NCI-H1436 treated with DMSO at 0.1 percent for 48 hours (cell line): Measurements from ENCODE around the gene ANO3.
"Not testable (repeated sequence)": the region's sequence is repeated elsewhere in the genome, so short reads cannot be mapped to it uniquely, and the experiment has no call there.

Experiments used
- DNase-seq: peaks from one replicate; lab custom pipeline; 2025; lab: John Stamatoyannopoulos, UW

The ANO3 gene

DNA sequence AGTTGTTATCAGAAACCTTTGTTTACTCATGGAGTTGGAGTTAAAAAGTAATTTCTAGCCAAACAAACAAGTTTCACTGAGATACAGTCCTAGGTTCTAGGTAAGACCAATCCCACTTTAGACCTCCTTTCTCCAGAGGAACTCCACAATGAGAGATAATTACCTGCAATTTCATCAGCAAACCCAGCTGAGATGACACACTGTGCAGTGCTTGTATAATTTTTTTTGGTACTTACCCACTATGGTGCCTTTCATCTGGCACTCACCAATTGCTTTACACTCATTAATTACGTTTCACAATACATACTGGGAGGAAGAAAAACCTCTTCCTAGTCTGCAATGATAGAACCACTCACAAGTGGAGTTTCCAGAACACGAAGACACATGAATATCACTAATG is 242.0 kb downstream of the ANO3 start:
- DNase-seq, result no peak

DNA sequence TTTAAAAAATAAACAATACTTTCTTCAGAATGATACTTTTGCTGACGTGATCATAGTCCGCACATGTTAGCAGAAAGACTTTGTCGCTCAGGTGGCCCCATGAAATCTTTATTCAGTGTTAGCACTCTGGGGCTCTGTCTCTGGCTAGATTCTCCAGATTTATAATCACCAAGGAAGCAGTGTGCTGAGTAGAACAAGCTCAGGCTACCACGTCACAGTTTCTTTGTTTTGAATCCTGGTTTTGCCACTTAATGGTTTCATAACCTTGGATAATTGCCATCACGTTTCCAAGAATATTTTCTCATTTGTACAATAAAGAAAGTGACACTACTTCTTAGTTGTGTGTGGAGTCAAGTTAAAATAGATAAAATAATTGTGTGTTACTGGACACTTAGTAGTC is 244.0 kb downstream of the ANO3 start:
- no peak for DNase-seq

DNA sequence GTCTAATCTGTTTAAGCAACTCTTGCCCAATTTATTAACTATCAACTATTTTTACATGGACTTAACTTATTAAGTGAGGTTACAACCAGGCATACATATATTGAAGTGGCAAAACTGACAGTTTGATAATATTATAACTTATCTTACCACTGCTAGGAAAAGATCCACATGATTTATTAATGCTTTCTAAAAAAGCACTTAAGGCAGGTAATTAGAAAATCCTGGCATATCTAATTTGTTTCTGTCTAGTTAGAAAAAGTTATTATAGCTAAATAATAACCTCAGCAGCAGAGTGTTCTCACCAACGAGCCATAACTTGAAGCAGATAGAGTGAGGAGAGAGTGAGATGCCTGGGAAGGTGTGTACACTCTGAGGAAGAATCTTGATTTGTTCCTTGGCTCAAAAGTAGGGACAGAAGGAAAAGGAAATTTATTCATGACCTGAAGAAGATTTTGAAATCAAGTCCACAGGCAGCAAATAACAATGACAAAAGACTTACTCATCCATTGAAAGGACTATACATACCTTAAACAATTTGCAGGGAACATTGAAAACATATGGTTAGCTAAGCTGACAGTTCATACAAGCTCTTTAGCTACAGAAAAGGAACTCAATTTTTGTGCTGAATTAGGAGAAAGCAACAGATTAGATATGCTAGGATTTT is 247.2 kb downstream of the ANO3 start:
- no peak for DNase-seq

DNA sequence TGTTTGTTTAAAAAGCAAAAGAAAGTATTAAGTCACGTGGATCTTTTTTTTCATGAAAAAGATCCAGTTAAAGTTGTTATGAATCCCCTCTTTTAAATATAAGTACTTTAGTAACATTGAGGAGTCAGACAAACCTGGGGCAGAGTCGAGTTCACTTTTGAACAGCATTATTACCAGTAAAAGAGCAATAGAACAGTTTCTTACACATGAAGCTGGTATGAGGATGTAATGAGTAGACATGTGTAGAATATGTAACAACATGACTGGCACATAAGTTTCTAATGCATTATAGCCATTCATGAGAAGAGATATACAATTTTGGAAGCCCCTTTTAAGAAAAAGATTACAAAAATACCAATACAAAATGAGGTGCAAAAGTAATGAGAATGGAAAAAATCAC is 247.8 kb downstream of the ANO3 start:
- no peak for DNase-seq

DNA sequence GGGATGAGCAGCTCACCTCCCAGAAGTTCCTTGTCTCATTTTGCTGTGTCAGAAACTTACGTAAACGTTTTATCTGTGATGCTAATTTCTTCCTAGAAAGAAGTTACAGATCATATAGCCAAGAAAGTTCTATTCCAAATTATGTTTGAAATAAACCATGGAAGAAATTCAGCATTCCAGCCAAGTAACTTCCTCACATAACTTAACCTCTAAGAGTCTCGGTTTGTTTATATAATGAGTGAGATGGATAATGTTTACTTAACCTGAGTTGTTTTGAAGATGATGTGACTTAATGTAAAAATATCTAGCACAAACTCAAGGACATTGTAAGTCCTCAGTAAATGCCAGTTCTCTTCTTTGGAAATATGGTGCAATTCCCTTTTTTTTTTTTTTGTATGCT is 249.0 kb downstream of the ANO3 start:
- DNase-seq, result no peak

DNA sequence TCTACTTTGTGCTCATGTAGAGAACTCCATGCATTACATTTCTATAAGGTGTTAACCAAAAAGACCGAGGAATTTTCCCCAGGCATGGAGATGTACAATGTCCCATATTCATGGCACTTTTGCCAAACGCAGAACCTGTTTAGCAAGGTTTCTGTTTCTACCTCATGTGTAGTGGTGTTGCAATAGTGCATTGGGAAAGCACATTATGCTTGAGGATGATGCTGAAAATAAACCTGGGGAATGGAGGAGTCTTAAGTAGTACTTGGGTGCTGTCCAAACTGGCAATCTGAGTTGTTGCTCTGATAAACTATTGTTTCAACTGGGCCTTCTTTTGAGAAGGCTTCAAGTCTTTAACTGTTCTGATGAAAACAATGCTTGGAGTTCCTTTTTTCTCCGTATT is 251.6 kb downstream of the ANO3 start:
- DNase-seq, result no peak

DNA sequence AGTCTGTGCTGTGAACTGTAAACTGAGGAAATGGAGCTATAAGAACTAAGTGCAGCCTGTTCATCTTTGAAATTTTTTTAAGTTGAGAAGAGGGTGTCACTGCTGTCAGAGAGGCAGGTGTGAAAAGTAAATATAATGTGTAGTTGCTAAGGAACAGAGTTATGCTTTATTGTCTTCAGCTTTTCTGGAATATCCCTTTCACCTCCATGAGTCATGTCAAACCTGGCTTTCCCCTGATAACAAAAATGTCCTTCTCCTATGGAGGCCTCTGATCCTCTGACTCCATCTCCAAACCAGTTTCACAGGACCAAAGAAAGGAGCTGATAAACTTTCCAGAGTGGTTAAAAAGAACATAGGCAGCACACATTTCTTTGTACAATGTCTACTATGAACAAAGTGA is 252.9 kb downstream of the ANO3 start:
- no peak for DNase-seq

DNA sequence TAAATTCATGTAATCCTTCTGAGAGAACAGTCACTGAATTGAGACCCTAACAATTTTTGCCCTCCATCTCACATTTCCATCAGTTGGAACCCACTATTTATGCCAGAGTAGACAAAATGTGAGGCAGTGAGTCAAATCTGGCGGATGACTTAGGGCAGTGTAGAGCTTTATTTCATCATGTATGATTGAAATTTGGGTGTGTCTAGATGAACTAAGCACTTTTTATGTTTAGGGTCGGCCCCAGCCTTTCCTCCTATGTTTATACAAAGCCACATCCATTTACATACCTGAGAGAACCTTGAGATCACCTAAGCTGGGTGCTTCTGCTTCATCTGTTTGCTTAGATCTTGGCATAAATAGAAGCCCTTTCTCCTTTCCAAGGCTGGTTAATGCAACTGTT is 255.1 kb downstream of the ANO3 start:
- DNase-seq, result no peak

DNA sequence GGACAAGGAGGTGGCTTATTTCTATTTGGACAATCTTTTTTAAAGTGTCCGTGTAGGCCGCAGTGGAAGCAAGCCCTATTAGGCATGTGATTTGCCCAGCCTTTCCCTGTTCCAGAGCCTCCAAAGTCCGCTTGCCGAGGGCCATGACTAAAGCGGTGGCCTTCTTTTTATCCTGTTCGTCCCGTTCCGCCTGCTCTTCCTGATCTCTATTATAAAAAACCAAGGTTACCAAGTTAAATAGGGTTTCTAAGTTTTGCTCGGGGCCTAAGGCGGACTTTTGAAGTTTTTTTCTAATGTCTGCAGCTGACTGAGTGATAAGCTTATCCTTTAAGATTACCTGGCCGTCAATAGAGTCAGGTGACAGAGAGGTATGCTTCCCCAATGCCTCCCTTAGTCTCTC is 261.8 kb downstream of the ANO3 start:
- no peak for DNase-seq

DNA sequence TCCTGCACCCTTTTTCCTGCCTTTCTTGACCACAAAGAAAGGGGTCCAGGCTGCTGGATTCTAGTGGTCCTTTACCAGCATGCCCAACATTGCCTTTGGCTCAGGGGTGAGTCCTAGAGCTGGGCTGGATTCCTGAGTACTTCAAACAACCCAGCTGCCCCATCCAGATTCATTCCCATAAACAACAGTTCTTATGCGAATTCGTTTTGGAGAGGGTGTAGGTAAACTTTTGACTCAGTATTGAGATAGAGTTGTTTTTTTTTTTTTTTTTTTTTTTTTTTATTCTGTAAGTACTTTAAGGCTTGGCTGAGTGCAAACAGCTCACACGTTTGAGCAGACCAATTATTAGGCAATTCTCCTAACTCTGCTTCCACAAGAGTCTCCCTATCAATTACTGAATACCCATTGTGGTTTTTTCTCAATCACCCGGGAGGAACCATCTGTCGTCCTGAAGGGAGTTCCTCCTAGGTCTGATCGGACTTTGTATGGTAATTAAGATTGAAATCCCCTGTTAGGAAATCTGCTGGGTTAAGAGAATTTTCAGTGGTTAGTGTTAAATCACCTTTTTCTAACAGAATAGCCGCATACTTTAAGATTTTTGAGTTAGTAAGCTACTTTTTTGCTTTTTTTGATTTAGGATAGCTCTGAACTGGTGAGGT is 263.4 kb downstream of the ANO3 start:
- not testable (repeated sequence) for DNase-seq

DNA sequence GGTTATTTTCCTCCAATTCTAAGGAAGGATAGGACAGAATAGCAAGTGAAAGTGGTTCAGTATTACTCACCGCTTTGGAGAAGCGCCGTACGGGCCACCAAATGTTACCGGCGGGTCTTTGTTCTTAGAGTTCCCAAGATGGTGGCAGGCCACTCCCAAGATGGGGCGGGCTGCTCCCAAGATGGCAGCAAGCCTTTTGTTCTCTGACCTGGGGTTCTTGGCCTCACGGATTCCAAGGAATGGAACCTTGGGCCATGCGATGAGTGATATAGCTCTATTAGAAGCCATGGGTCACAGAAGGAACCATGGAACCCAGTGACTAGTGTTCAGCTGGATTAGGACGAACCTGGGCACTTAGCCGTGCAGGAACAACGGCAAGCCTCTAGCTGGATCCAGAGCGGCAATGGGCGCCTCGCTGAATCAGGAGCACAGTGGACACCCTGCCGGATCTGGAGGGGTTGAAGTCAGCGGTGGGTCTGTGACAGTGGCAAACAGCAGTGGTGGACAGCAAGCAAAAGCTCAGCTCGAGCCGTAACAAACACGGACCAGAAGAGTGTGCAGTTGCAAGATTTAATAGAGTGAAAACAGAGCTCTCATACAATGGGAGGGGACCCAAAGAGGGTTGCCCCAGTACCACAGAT is 265.2 kb downstream of the ANO3 start:
- DNase-seq, result not testable (repeated sequence)

DNA sequence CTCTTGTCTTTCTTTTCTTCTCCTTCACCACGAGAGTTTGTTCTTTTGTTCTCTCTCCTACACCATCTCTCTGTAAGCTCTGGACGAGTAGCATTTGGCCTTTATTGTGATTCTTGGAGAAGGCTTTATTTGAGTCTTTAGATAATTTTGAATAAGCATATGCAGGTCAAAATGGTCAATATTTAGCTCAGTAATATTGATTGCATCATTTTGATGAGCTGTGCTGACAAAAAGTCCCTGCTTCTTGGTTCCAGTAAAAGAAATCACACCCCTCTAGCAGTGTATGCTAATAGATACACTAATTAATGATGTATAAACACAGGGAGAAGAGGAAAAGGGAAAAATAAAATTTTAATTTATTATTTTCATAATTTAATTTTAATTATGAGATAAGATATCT is 266.0 kb downstream of the ANO3 start:
- DNase-seq, result no peak

DNA sequence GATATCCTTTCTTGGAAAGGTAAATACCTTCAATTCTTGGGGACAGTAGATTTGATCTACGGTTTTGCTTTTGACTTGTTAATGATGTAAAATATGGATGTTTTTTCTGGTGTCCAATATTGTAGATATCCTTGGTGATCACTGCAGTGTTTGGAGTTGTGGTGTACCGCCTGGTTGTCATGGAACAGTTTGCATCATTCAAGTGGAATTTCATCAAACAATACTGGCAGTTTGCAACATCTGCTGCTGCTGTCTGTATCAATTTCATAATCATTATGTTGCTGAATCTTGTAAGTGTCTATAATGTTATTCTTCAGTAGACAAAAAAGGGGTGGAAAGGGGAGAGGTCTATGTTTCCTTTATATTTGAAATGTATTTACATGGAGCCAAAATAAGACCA is 267.5 kb downstream of the ANO3 start:
- DNase-seq, result no peak

DNA sequence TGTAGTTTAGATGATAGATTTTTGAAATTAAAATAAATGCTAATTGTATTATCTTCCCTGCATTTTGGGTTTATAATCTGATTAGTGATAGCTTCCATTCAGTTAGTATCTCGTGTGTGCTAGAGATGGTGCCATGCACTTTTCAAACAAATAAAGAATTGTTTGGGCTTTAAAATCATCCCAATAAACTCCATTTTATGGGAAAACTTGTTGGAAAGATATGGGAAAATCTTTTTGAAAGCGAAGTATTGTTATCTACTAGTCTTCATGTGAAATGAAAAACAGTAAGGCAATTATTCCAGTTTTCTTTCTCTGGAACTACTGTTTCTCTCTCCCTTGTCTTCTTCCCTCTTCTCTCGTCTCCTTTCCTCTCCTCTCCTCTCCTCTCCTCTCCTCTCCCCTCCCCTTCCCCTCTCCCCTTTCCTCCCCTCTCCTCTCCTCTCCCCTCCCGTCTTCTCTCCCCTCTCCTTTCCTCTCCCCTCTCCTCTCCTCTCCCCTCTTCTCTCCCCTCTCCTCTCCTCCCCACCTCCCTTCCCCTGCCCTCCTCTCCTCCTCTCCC is 268.0 kb downstream of the ANO3 start:
- DNase-seq, result no peak

DNA sequence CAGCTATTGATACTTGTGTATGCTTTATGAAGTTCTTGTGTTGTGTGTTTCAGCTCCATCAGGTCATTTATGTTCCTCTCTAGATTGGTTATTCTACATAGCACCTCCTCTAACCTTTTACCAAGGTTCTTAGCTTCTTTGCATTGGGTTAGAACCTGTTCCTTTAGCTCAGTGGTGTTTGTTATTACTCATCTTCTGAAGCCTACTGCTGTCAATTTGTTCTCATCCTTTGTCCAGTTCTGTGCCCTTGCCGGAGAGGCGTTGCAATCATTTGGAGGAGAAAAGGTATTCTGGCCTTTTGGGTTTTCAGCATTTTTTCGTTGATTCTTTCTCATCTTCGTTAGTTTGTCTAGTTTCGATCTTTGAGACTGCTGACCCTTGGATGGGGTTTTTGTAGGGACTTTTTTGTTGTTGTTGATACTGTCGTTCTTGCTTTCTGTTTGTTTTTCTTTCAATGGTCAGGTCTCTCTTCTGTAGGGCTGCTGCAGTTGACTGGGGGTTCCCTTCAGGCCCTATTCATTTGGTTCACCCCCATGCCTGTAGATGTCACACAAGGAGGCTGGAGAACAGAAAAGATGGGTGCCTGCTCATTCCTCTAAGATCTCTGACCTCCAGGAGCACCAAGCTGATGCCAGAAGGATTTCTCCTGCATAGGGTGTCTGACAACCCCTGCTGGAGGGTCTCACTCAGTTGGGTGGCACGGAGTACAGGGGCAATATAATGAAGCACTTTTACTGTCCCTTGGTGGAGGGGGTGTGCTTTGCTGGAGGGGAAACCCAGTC is 276.0 kb downstream of the ANO3 start:
- no peak for DNase-seq

DNA sequence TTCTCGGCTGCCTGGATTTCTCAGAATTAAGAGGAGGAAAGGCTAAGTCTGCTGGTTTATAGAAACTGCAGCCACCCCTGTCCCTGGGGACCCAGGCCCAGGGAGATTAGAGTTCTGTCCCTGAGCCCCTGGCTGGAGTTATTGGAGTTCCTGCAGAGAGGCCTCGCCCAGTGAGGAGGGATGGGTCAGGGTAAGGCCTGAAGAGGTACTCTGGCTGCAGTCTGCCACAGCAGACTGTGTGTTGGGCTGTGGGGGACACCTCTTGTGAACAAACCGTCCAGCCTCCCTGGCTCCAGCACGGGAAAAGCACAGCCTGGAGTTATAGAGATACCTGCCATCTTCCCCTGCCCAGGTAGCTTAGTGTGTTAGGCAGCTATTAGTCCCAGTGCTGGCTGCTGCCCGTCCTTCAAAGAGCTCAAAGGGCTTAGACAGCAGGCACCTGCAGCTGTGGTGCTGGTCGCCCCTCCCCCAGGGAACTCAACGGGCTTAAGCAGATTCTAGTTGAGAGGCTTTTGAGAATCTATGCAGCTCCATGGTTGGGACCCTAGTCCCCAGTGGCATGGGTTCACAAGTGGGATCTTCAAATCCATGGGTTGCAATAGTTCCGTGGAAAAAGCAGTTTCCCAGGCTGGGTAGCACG is 276.7 kb downstream of the ANO3 start:
- DNase-seq, result no peak

DNA sequence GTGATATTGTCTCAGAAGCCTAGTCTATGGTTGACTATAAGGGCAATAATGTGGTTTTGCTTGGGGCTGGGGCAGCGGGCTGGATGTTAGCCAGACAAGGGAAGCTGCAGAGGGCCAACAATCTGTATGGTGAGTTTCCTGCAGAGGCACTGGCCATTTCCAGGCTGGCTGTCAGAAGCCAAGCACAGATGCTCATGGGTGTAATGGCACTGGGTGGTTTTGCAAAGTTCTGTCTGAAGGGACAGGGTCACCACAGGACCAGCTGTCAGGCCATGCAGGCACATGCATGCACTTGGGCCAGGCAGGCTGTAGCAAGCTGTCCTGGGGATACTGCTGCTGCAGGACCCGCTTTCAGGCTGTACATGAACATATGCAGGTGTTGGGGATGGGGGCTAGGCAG is 281.8 kb downstream of the ANO3 start:
- no peak for DNase-seq

DNA sequence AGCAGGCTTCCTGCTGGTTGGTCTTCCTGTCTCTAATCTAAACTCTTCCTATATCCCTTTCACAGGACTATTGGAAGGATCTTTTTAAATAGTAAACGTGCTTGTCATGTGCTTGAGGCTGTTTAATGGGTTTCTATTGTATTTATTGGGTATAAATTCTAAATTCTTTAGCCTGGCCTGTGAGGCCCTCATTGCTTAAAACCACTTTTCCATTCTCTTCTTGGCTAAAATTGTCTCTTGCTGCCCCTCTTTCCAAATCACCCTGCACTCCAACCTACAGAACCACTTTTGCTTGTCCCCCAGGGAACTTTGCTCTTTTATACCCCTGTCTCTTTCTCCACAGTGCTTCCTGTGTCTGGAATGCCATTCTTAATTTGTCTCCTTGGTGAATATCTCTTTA is 286.5 kb downstream of the ANO3 start:
- DNase-seq, result no peak

DNA sequence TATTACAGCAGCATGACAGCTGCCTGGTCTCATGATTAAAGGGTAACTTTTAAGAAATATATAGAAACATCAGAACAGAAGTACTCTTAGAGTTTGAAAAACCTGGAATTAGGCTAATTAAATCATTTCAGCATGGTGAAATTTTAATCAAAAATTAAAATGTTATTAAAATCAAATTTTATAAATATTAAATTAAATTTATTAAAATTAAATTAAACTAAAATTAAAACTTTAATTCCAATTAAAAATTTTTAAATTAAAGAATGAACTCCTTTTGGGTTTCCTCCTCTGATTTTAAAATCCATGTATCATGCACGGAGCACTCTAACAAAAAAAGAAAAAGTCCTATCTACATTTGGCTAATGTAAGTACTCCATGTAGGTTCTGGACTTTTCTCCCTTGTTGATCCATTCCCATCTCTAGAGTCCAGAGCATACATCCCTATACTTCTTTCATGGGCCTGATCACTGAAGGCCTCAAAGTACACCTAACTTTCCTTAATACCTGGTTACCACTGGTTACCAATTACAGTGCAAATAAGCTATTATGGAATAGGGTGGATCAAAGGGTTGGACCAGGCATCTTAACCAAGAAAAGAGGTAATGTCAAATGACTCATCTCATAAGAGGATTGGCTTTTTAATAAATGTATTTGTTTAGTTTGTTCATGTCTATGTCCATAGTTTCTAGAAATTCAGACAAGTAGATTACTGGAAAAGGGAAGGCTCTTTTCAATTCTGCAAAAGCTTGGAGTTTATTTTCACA is 288.5 kb downstream of the ANO3 start:
- DNase-seq, result no peak

DNA sequence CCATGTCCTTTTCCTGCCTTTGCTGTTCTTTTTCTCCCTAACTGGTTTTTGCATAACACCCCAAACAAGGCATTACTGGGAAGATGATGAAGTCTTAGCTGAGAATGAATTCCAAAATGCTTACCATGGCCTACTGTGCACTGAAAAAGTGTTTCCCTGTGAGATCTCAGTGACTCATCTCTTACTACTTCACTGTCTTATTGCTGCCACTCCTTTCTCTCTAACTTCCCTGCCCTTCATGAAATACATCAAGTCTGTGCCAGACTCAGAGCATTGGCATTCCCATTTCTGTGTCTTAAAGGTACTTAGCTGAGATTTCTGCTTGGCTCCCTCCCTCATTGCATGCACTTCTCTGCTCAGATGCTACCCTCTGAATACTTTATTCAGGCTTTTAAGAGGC is 289.2 kb downstream of the ANO3 start:
- DNase-seq, result no peak

DNA sequence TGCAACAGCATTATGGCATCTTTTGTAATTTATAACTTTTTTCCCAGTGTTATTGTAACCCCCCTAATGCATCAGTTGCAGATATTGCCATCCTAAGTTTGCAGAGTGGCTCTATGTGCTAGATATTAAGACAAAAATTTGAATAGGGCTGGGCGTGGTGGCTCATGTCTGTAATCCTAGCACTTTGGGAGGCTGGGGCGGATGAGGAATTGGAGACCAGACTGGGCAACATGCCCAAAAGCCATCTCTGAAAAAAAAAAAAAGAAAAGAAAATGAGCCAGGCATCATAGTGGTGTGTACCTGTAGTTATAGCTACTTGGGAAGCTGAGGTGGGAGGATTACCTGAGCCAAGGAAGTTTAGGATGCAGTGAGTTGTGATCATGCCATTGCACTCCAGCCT is 290.3 kb downstream of the ANO3 start:
- DNase-seq, result no peak
